Measurements from ENCODE around the gene MUC12. TPM values are rescaled to one million over a fixed set of nuclear protein-coding genes. Genes with fewer than 3 reads are reported as not detected.

The MUC12 gene
- total RNA-seq, 4 donors from 2014 or later, result not detected

- DNase-seq (ENCODE audit: low spot score in 2 of 2), result peak in 1 of 2 donors; percentile 85
- TF ChIP-seq POLR2AphosphoS5 (IDR thresholded peaks at IDR 0.05) (no peak), EP300 (IDR thresholded peaks at IDR 0.05) (no peak), POLR2A (IDR thresholded peaks at IDR 0.05) (no peak)
- TF ChIP-seq, protein P1, sequence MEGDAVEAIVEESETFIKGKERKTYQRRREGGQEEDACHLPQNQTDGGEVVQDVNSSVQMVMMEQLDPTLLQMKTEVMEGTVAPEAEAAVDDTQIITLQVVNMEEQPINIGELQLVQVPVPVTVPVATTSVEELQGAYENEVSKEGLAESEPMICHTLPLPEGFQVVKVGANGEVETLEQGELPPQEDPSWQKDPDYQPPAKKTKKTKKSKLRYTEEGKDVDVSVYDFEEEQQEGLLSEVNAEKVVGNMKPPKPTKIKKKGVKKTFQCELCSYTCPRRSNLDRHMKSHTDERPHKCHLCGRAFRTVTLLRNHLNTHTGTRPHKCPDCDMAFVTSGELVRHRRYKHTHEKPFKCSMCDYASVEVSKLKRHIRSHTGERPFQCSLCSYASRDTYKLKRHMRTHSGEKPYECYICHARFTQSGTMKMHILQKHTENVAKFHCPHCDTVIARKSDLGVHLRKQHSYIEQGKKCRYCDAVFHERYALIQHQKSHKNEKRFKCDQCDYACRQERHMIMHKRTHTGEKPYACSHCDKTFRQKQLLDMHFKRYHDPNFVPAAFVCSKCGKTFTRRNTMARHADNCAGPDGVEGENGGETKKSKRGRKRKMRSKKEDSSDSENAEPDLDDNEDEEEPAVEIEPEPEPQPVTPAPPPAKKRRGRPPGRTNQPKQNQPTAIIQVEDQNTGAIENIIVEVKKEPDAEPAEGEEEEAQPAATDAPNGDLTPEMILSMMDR (IDR thresholded peaks at IDR 0.05), result peak; percentile 37 to 96
- H3K9me3 ChIP-seq, result no peaks in the 10 kb centered on the region
- under 1% methylated on average over 36 of the region's 58 CpGs for WGBS
- H3K4me1 ChIP-seq, result peaks cover 16% of the 10 kb centered on the region
- peaks cover 79% of the 10 kb centered on the region for H3K27me3 ChIP-seq
- no peak overlapping the region for H3K27ac ChIP-seq
- no peaks in the 10 kb centered on the region for H3K36me3 ChIP-seq
- peak overlapping the region; percentile 38 for H3K4me3 ChIP-seq
Measured at GRCh38 chr7:100965723-100966541, 3.4 kb upstream of the MUC12 start.

DNA sequence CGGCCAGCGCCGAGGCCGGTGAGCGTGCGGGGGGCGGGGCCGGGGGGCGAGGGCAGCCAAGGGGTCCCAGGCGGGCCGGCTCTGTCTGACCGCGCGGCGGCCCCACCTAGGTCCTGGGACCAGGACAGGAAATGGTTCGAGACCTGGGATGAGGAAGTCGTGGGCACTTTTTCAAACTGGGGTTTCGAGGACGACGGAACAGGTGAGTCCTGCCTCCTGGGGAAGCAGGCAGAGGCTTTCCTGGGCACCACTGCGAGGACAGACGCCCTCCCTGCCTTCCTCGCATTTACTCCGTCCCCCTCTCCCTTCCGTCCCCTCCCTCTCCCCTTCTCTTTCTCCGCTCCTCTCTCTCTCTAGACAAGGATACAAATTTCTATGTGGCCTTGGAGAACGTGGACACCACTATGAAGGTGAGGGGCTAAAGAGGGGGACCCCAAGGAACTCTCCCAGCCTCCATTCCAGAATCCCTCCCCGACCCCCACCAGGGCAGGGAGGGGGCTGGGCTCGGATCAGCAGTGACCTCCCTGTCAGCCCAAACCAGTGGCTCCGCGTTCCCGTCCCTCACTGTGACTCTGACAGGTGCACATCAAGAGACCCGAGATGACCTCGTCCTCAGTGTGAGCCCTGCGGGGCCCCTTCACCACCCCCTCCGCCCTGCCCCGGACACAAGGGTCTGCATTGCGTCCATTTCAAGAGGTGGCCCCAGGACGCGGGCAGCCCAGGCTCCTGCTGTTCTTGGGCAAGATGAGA lies 2.6 kb upstream of the MUC12 start:
- Histone ChIP-seq H3K27ac (no peak overlapping the region), H3K4me3 (peak overlapping the region; percentile 38), H3K9me3 (no peaks in the 10 kb centered on the region), H3K27me3 (peaks cover 79% of the 10 kb centered on the region), H3K36me3 (no peaks in the 10 kb centered on the region), H3K4me1 (peaks cover 16% of the 10 kb centered on the region)
- TF ChIP-seq EP300 (IDR thresholded peaks at IDR 0.05) (no peak), POLR2AphosphoS5 (IDR thresholded peaks at IDR 0.05) (no peak), POLR2A (IDR thresholded peaks at IDR 0.05) (no peak)
- TF ChIP-seq, protein P1 (IDR thresholded peaks at IDR 0.05), result no peak
- WGBS, result 14% methylated on average over 40 of the region's 40 CpGs
- DNase-seq (ENCODE audit: low spot score in 2 of 2), result peak in 1 of 2 donors; percentile 84

- TF ChIP-seq, protein P1 (IDR thresholded peaks at IDR 0.05), result no peak
- TF ChIP-seq POLR2AphosphoS5 (IDR thresholded peaks at IDR 0.05) (no peak), POLR2A (IDR thresholded peaks at IDR 0.05) (no peak), EP300 (IDR thresholded peaks at IDR 0.05) (no peak)
- 45% methylated on average over 13 of the region's 13 CpGs for WGBS
- no peak for DNase-seq (ENCODE audit: low spot score in 2 of 2)
- Histone ChIP-seq H3K9me3 (no peaks in the 10 kb centered on the region), H3K27ac (no peak overlapping the region), H3K4me3 (no peak overlapping the region), H3K4me1 (peaks cover 16% of the 10 kb centered on the region), H3K27me3 (peaks cover 79% of the 10 kb centered on the region), H3K36me3 (no peaks in the 10 kb centered on the region)
Measured at GRCh38 chr7:100967292-100967863, 2.0 kb upstream of the MUC12 start.

DNA sequence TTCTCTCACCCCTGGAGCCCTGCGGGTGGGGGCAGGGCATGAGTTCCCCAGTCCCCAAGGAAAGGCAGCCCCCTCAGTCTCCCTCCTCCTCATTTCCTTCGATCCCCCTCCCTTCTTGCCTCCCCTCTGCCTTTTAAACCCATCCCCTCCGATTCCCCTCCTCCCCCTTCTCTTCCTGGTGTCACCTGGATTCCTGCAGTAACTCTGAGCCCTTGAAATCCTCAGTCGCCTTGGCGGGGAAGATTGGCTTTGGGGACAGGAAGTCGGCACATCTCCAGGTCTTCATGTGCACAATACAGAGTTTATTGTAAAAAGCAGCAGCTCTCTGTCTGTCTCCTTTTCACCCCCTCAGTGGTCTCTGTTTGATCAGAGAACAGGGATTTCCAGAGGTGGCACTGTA lies 1.3 kb upstream of the MUC12 start:
- TF ChIP-seq POLR2AphosphoS5 (IDR thresholded peaks at IDR 0.05) (no peak), POLR2A (IDR thresholded peaks at IDR 0.05) (no peak), EP300 (IDR thresholded peaks at IDR 0.05) (no peak)
- TF ChIP-seq, protein P1 (IDR thresholded peaks at IDR 0.05), result no peak
- 10% methylated on average over 5 of the region's 6 CpGs for WGBS
- H3K4me3 ChIP-seq, result no peak overlapping the region
- peaks cover 16% of the 10 kb centered on the region for H3K4me1 ChIP-seq
- DNase-seq (ENCODE audit: low spot score in 2 of 2), result no peak
- no peaks in the 10 kb centered on the region for H3K36me3 ChIP-seq
- H3K27me3 ChIP-seq, result peaks cover 76% of the 10 kb centered on the region
- no peaks in the 10 kb centered on the region for H3K9me3 ChIP-seq
- H3K27ac ChIP-seq, result no peak overlapping the region

GRCh38 chr7:100968650-100969049 lies 715 bp upstream of the MUC12 start:
- peaks cover 16% of the 10 kb centered on the region for H3K4me1 ChIP-seq
- H3K9me3 ChIP-seq, result no peaks in the 10 kb centered on the region
- no peaks in the 10 kb centered on the region for H3K36me3 ChIP-seq
- H3K4me3 ChIP-seq, result no peak overlapping the region
- DNase-seq (ENCODE audit: low spot score in 2 of 2), result no peak
- no peak overlapping the region for H3K27ac ChIP-seq
- 19% methylated on average over 3 of the region's 3 CpGs for WGBS
- H3K27me3 ChIP-seq, result peaks cover 70% of the 10 kb centered on the region
- TF ChIP-seq EP300 (IDR thresholded peaks at IDR 0.05) (no peak), POLR2AphosphoS5 (IDR thresholded peaks at IDR 0.05) (no peak), POLR2A (IDR thresholded peaks at IDR 0.05) (no peak)
- TF ChIP-seq, protein P1 (IDR thresholded peaks at IDR 0.05), result no peak
